Esophagus (tissue), 2 donors: ENCODE data around the gene AIP. TPM values are rescaled to one million over a fixed set of nuclear protein-coding genes. Genes with fewer than 3 reads are reported as not detected.

Source experiments
- H3K27ac ChIP-seq, 2 donors: one replicate each; pipeline ENCODE4 v1.5.1; 2013; ENCODE audit warnings: low read depth in 2 of 2, mild to moderate bottlenecking in 2 of 2, inconsistent platforms in 1 of 2, low read length in 1 of 2, moderate library complexity in 1 of 2
- H3K27me3 ChIP-seq, 2 donors: one replicate each; pipeline ENCODE4 v1.6.1; 2013; ENCODE audit warnings: low read length in 2 of 2, control low read depth in 1 of 2, mild to moderate bottlenecking in 1 of 2; ENCODE audit not compliant: insufficient read depth in 2 of 2, control insufficient read depth in 1 of 2
- H3K36me3 ChIP-seq, 2 donors: one replicate each; pipeline ENCODE4 v1.6.1; 2013; ENCODE audit warnings: low read length in 1 of 2; ENCODE audit not compliant: control insufficient read depth in 2 of 2, insufficient read depth in 2 of 2
- H3K4me1 ChIP-seq, 2 donors: one replicate each; pipeline ENCODE4 v1.6.1; 2013; ENCODE audit warnings: low read length in 1 of 2; ENCODE audit not compliant: control insufficient read depth in 2 of 2, insufficient read depth in 2 of 2
- H3K4me3 ChIP-seq, 2 donors: one replicate each; pipeline ENCODE4 v1.5.1; 2013; ENCODE audit warnings: low read length in 2 of 2, mild to moderate bottlenecking in 2 of 2, low read depth in 1 of 2, moderate library complexity in 1 of 2
- H3K9me3 ChIP-seq, 2 donors: one replicate each; pipeline ENCODE4 v1.6.1; 2013; ENCODE audit warnings: mild to moderate bottlenecking in 2 of 2, low read depth in 1 of 2, low read length in 1 of 2, moderate library complexity in 1 of 2; ENCODE audit not compliant: control insufficient read depth in 2 of 2, insufficient read depth in 1 of 2
- WGBS, 2 donors: extraction: QIAGEN DNeasy Blood & Tissue Kit; methylation state at CpG; one replicate each; pipeline ENCODE4 v1.1.7; 2013; 5-methylcytosine and 5-hydroxymethylcytosine counted together
- polyA plus RNA-seq, 2 donors: library from polyadenylated mRNA; stranded (reverse); fragments of 200-250 nt; gene quantifications; one replicate each; pipeline ENCODE4 v1.2.3, GENCODE V29; 2013
- donor health status: healthy with polysubstance abuse.
- donor health status: Bipolar disorder and iron deficiency.

AIP gene
- polyA plus RNA-seq, 2 donors = 34.1 to 41.5 TPM

GRCh38 chr11:67517784-67518552 is 35.1 kb downstream of the AIP start:
- Histone ChIP-seq H3K4me1 (peaks cover 0 to 2% of the 10 kb centered on the region in 2 donors), H3K27me3 (no peaks in the 10 kb centered on the region), H3K9me3 (no peaks in the 10 kb centered on the region), H3K4me3 (no peak overlapping the region), H3K36me3 (no peaks in the 10 kb centered on the region), H3K27ac (no peak overlapping the region)
- WGBS, 2 donors = 75 to 91% methylated on average over 10 of the region's 10 CpGs

GRCh38 chr11:67519726-67520125 is 36.9 kb downstream of the AIP start:
- no peak overlapping the region for H3K27ac ChIP-seq
- no peak overlapping the region for H3K4me3 ChIP-seq
- WGBS, 2 donors = 91% methylated on average over 32 of the region's 32 CpGs
- H3K4me1 ChIP-seq = peaks cover 0 to 2% of the 10 kb centered on the region in 2 donors
- no peaks in the 10 kb centered on the region for H3K36me3 ChIP-seq
- H3K9me3 ChIP-seq = no peaks in the 10 kb centered on the region
- no peaks in the 10 kb centered on the region for H3K27me3 ChIP-seq

DNA sequence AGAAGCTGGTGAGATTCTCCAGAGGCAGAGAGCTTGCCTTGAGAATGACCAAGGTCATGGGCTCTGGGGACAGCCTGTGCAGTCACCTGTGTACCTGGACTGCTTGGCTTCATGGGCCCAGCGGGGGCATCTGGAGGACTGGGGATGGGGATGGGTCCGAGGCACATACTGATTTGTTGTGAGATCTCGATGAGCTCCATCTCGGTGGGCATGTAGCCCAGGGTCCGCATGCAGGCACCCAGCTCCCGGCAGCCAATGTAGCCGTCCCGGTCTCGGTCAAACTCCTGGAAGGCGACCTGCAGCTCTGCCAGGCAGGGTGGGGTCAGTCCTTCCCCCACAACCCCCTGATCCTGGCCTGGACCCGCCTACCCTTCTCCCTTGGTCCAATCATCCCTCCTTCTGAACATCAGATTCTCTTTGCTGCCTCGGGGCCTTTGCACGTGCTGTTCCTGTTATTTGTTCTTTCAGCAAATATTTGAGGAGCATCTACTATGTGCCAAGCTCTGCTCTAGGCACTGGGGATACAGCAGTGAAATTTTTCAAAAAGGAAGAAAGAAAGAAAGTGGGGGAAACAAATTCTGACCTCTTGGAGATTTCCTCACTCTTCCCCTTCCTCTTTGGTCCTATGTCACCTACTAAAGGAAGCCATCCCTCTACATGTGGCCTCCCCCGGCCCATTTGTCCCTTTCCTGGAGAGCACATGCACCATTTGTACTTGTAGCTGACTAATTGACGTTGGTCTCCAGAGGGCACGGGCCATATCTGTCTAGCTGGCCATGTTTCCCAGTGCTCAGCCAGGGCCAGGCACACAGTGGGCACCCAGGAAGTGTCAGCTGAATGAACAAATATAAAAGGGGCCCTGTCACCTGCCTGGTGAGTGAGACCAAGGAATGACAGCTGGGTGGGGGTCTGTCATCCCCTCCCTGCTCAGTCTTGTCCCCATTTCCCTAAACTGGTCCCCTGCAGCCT is 38.3 kb downstream of the AIP start:
- Histone ChIP-seq H3K27me3 (no peaks in the 10 kb centered on the region), H3K27ac (no peak overlapping the region), H3K36me3 (no peaks in the 10 kb centered on the region), H3K4me1 (peaks cover 0 to 2% of the 10 kb centered on the region in 2 donors), H3K9me3 (no peaks in the 10 kb centered on the region), H3K4me3 (no peak overlapping the region)
- 85 to 86% methylated on average over 16 of the region's 16 CpGs for WGBS, 2 donors

- no peaks in the 10 kb centered on the region for H3K36me3 ChIP-seq
- no peak overlapping the region for H3K27ac ChIP-seq
- H3K27me3 ChIP-seq = no peaks in the 10 kb centered on the region
- H3K9me3 ChIP-seq = no peaks in the 10 kb centered on the region
- no peak overlapping the region for H3K4me3 ChIP-seq
- WGBS, 2 donors = 79 to 82% methylated on average over 10 of the region's 10 CpGs
- peaks cover 0 to 2% of the 10 kb centered on the region in 2 donors for H3K4me1 ChIP-seq
Measured at GRCh38 chr11:67521924-67522323, 39.1 kb downstream of the AIP start.

- H3K4me3 ChIP-seq = no peak overlapping the region
- WGBS, 2 donors = 90 to 93% methylated on average over 13 to 15 of the region's 15 CpGs
Measured at GRCh38 chr11:67522338-67522737, 39.5 kb downstream of the AIP start.

GRCh38 chr11:67522844-67523555 is 40.2 kb downstream of the AIP start, which contains the start of gene CABP2:
Gene CABP2 (minus strand): TSS chr11:67523446. CDS start chr11:67523326, 120 bp downstream.
- no peak within 1 kb of the TSS for H3K27ac ChIP-seq
- H3K4me1 ChIP-seq = peaks cover 0 to 2% of the 10 kb centered on the region in 2 donors
- 72 to 74% methylated on average over 23 of the region's 23 CpGs for WGBS, 2 donors
- H3K27me3 ChIP-seq = no peaks in the 10 kb centered on the region
- H3K4me3 ChIP-seq = no peak within 1 kb of the TSS
- no peaks in the 10 kb centered on the region for H3K36me3 ChIP-seq
- H3K9me3 ChIP-seq = no peaks in the 10 kb centered on the region

More at GRCh38 chr11:67522338-67522737, 39.5 kb downstream of the AIP start:
- Histone ChIP-seq H3K9me3 (no peaks in the 10 kb centered on the region), H3K27me3 (no peaks in the 10 kb centered on the region), H3K36me3 (no peaks in the 10 kb centered on the region), H3K4me1 (peaks cover 0 to 2% of the 10 kb centered on the region in 2 donors), H3K27ac (no peak overlapping the region)

GRCh38 chr11:67523556-67524479 is 41.0 kb downstream of the AIP start:
- no peak overlapping the region for H3K27ac ChIP-seq
- 72 to 78% methylated on average over 24 to 25 of the region's 25 CpGs for WGBS, 2 donors
- no peaks in the 10 kb centered on the region for H3K9me3 ChIP-seq
- peaks cover 0 to 2% of the 10 kb centered on the region in 2 donors for H3K4me1 ChIP-seq
- no peak overlapping the region for H3K4me3 ChIP-seq
- no peaks in the 10 kb centered on the region for H3K27me3 ChIP-seq
- H3K36me3 ChIP-seq = no peaks in the 10 kb centered on the region

- Histone ChIP-seq H3K4me3 (no peak overlapping the region), H3K4me1 (peaks cover 0 to 2% of the 10 kb centered on the region in 2 donors), H3K27ac (no peak overlapping the region), H3K27me3 (no peaks in the 10 kb centered on the region), H3K9me3 (no peaks in the 10 kb centered on the region), H3K36me3 (no peaks in the 10 kb centered on the region)
- WGBS, 2 donors = 87 to 90% methylated on average over 9 of the region's 9 CpGs
Measured at GRCh38 chr11:67524480-67524808, 41.6 kb downstream of the AIP start.
